ENCODE data around the gene IL18.
"Not testable (repeated sequence)": the region's sequence is repeated elsewhere in the genome, so short reads cannot be mapped to it uniquely, and the experiment has no call there.

DNA sequence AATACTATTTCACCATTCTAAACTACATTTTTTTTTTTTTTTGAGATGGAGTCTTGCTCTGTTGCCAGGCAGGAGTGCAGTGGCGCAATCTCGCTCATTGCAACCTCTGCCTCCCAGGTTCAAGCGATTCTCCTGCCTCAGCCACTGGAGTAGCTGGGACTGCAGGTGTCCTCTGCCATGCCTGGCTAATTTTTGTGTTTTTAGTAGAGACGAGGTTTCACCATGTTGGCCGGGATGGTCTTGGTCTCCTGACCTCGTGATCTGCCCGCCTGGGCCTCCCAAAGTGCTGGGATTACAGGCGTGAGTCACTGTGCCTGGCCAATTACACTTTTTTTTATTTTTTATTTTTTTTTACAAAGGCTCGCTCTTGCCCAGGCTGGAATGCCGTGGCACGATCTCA is 31.2 kb upstream of the IL18 start:
- TF ChIP-seq, protein P1, sequence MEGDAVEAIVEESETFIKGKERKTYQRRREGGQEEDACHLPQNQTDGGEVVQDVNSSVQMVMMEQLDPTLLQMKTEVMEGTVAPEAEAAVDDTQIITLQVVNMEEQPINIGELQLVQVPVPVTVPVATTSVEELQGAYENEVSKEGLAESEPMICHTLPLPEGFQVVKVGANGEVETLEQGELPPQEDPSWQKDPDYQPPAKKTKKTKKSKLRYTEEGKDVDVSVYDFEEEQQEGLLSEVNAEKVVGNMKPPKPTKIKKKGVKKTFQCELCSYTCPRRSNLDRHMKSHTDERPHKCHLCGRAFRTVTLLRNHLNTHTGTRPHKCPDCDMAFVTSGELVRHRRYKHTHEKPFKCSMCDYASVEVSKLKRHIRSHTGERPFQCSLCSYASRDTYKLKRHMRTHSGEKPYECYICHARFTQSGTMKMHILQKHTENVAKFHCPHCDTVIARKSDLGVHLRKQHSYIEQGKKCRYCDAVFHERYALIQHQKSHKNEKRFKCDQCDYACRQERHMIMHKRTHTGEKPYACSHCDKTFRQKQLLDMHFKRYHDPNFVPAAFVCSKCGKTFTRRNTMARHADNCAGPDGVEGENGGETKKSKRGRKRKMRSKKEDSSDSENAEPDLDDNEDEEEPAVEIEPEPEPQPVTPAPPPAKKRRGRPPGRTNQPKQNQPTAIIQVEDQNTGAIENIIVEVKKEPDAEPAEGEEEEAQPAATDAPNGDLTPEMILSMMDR (IDR thresholded peaks at IDR 0.05): not testable (repeated sequence)
- TF ChIP-seq POLR2A, POLR2AphosphoS5, EP300 (IDR thresholded peaks at IDR 0.05): not testable (repeated sequence)

Data from stomach (tissue), 4 donors.